Calu3 (cell line): Measurements from ENCODE around the gene SEL1L3. TPM values are rescaled to one million over a fixed set of nuclear protein-coding genes. Genes with fewer than 3 reads are reported as not detected.

Experiments
- BruUV-seq: library from RNA; stranded (reverse); fragments of 400-500 nt; replicated peaks from 2 replicates; lab custom pipeline; 2021; lab: Mats Ljungman, UMichigan
- CTCF ChIA-PET: fragments of 300-600 bp; sonication (Branson Sonifier 250); formaldehyde crosslinking; loops from one replicate; lab custom pipeline; 2022; ENCODE audit warnings: antibody characterized with exemption; lab: Charles Lee
- DNase-seq: peaks from one replicate; pipeline ENCODE4 v3.0.0; 2022
- H3K27ac Mint-ChIP-seq: one replicate; pipeline ENCODE4 v1.8.0; 2022; ENCODE audit warnings: mixed read lengths; ENCODE audit not compliant: unreplicated experiment
- H3K27me3 Mint-ChIP-seq: one replicate; pipeline ENCODE4 v1.8.0; 2022; ENCODE audit warnings: mixed read lengths; ENCODE audit not compliant: unreplicated experiment
- H3K36me3 Mint-ChIP-seq: one replicate; pipeline ENCODE4 v1.8.0; 2022; ENCODE audit warnings: mild to moderate bottlenecking, moderate library complexity, mixed read lengths; ENCODE audit not compliant: insufficient read depth, unreplicated experiment
- H3K4me1 Mint-ChIP-seq: one replicate; pipeline ENCODE4 v1.8.0; 2022; ENCODE audit warnings: mild to moderate bottlenecking, low read depth, mixed read lengths; ENCODE audit not compliant: unreplicated experiment
- H3K4me3 Mint-ChIP-seq: one replicate; pipeline ENCODE4 v1.8.0; 2022; ENCODE audit warnings: mild to moderate bottlenecking, low read depth, moderate library complexity, mixed read lengths; ENCODE audit not compliant: unreplicated experiment
- H3K9me3 Mint-ChIP-seq: one replicate; pipeline ENCODE4 v1.8.0; 2022; ENCODE audit warnings: low read depth, mixed read lengths; ENCODE audit not compliant: unreplicated experiment
- intact Hi-C: fragments of 100-400 bp; cut with micrococcal nuclease; formaldehyde crosslinking; loops from one replicate; pipeline ENCODE4 v1.10.0; 2022; ENCODE audit not compliant: unreplicated experiment
- total RNA-seq: library from RNA; stranded (reverse); gene quantifications from 2 replicates; pipeline ENCODE4 v1.2.3, GENCODE V29; 2022
- TF ChIP-seq, protein P1 (sequence below): fragments of 200-600 bp; IDR thresholded peaks from one replicate; pipeline ENCODE4 v1.8.0; 2022; ENCODE audit warnings: antibody characterized with exemption; ENCODE audit not compliant: unreplicated experiment

SEL1L3 gene
- total RNA-seq, 1 experiment from 2014 or later = 120 TPM

DNA sequence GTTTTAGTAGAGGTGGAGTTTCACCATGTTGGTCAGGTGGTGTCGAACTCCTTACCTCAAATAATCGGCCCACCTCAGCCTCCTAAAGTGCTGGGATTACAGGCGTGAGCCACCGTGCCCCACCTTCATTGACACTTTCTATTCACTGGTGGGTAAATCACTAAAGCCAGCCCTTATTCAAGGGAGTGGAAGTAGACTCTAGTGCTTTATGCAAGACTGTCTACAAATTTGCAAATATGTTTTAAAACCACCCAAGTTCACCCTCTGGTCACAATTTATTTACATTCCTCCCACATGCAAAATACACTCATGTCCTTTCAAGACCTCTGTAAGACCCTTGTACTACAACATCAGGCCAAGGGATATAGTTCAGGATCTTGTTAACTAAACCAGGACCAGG lies 162.1 kb downstream of the SEL1L3 start:
- intact Hi-C loops = no loop called here
- Mint-ChIP-seq H3K4me3 (no peak overlapping the region), H3K27me3 (no peaks in the 10 kb centered on the region), H3K36me3 (no peaks in the 10 kb centered on the region), H3K9me3 (no peaks in the 10 kb centered on the region), H3K4me1 (peaks cover 8% of the 10 kb centered on the region), H3K27ac (no peak overlapping the region)
- TF ChIP-seq, protein P1, sequence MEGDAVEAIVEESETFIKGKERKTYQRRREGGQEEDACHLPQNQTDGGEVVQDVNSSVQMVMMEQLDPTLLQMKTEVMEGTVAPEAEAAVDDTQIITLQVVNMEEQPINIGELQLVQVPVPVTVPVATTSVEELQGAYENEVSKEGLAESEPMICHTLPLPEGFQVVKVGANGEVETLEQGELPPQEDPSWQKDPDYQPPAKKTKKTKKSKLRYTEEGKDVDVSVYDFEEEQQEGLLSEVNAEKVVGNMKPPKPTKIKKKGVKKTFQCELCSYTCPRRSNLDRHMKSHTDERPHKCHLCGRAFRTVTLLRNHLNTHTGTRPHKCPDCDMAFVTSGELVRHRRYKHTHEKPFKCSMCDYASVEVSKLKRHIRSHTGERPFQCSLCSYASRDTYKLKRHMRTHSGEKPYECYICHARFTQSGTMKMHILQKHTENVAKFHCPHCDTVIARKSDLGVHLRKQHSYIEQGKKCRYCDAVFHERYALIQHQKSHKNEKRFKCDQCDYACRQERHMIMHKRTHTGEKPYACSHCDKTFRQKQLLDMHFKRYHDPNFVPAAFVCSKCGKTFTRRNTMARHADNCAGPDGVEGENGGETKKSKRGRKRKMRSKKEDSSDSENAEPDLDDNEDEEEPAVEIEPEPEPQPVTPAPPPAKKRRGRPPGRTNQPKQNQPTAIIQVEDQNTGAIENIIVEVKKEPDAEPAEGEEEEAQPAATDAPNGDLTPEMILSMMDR = no peak
- CTCF ChIA-PET = no interaction called here
- DNase-seq = no peak
- BruUV-seq = no TSS peak

DNA sequence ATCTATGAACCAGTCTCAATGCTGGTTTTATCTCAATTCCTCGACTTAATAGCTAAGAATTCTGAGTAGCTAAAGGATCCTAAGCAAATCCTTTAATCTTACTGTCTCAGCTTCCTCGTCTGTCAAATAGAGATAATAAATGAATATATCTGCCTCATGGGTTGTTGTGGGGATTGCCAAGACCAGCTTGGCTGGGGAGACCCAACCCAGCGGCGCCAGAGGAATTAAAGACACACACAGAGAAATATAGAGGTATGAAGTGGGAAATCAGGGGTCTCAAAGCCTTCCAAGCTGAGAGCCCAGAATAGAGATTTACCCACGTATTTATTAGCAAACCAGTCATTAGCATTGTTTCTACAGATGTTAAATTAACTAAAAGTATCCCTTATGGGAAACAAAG lies 165.3 kb downstream of the SEL1L3 start:
- H3K36me3 Mint-ChIP-seq = no peaks in the 10 kb centered on the region
- intact Hi-C loops = no loop called here
- no peak overlapping the region for H3K4me3 Mint-ChIP-seq
- TF ChIP-seq, protein P1 = no peak
- no peaks in the 10 kb centered on the region for H3K27me3 Mint-ChIP-seq
- no TSS peak for BruUV-seq
- H3K27ac Mint-ChIP-seq = no peak overlapping the region
- CTCF ChIA-PET = no interaction called here
- no peak for DNase-seq
- peaks cover 8% of the 10 kb centered on the region for H3K4me1 Mint-ChIP-seq
- no peaks in the 10 kb centered on the region for H3K9me3 Mint-ChIP-seq

Other genes with a start within 250 kb of the SEL1L3 start
- 12.8 and 23.0 TPM in 2 replicates for gene SLC34A2, start 207.1 kb downstream of the SEL1L3 start, total RNA-seq
- gene SMIM20, start 51.2 kb upstream of the SEL1L3 start, total RNA-seq = 21.0 and 23.2 TPM in 2 replicates